ENCODE results near the gene GET4. TPM values are rescaled to one million over a fixed set of nuclear protein-coding genes. Genes with fewer than 3 reads are reported as not detected.
A peak's percentile ranks its signal among the peaks of the same experiment; 100 is the strongest.

Gene GET4
- total and polyA plus RNA-seq, 2 of the 4 experiments (the other 2 are of a cell fraction) = 11.3 to 30.9 TPM

- no peak overlapping the region; the same call in 2 of the 3 replicates for H2BK15ac ChIP-seq (ENCODE audit: low read depth, low read length)
- H3K9ac ChIP-seq (ENCODE audit: low read depth, low read length) = no peak overlapping the region
- POLR2A ChIA-PET (ENCODE audit: unreplicated experiment) = no interaction called here
- H3K23ac ChIP-seq (ENCODE audit: low read depth, low read length) = no peak overlapping the region
- peaks cover 14% of the 10 kb centered on the region for H3K4me1 ChIP-seq (ENCODE audit: control insufficient read depth, insufficient read depth, low read length)
- H3K9me3 ChIP-seq (ENCODE audit: control insufficient read depth, insufficient read depth, low read length) = no peaks in the 10 kb centered on the region
- peak overlapping the region; percentile 52 for H2AK9ac ChIP-seq (replicated peaks; ENCODE audit: low read depth, low read length, poor library complexity)
- ATAC-seq (ENCODE audit: low read depth) (peak; percentile 48), DNase-seq (peak; percentile 42)
- H3K36me3 ChIP-seq (ENCODE audit: control insufficient read depth, insufficient read depth, low read length) = peaks cover 22% of the 10 kb centered on the region
- H3K56ac ChIP-seq (ENCODE audit: extremely low read depth, insufficient read depth, low read length) = no peak overlapping the region
- peaks cover 15% of the 10 kb centered on the region for H3K9me1 ChIP-seq (ENCODE audit: insufficient read depth, low read length)
- H2AFZ ChIP-seq (replicated peaks; ENCODE audit: low read length, poor library complexity) = peak overlapping the region; percentile 40
- no peak overlapping the region for H3K4me2 ChIP-seq (ENCODE audit: low read depth, low read length)
- intact Hi-C loops (cut with micrococcal nuclease) = no loop called here
- CTCF ChIA-PET = interaction anchor here (0.8 to 1.4 kb wide), 3 partner anchors 10 to 44 kb away, joined by 3 to 5 read pairs (median 3); no protein-coding TSS in a partner anchor
- dilution Hi-C loops (cut with HindIII; ENCODE audit: low sequenced_read_pairs, unreplicated experiment) = no loop called here
- H3K14ac ChIP-seq (replicated peaks; ENCODE audit: low read depth, low read length) = no peak overlapping the region
- H4K8ac ChIP-seq (ENCODE audit: low read depth in 2 of 2, low read length in 2 of 2) = peak overlapping the region in 1 of 2 experiments; percentile 34; a peak in 1 of 4 replicates
- H3K18ac ChIP-seq (ENCODE audit: low read depth, low read length) = no peak overlapping the region
- no peaks in the 10 kb centered on the region for H3K27me3 ChIP-seq (ENCODE audit: control insufficient read depth, insufficient read depth, low read length)
- H2BK120ac ChIP-seq (ENCODE audit: low read depth, low read length) = no peak overlapping the region
- H4K20me1 ChIP-seq (ENCODE audit: insufficient read depth, low read length) = peaks cover 50% of the 10 kb centered on the region
- no peak overlapping the region for H3K4me3 ChIP-seq (ENCODE audit: insufficient read depth, low read depth, low read length)
- H4K91ac ChIP-seq (ENCODE audit: insufficient read depth, low read depth, low read length) = no peak overlapping the region
- H3K79me1 ChIP-seq (ENCODE audit: low read depth in 1 of 2, low read length in 2 of 2) = peaks cover 30 to 79% of the 10 kb centered on the region in 2 experiments
- H3K27ac ChIP-seq (ENCODE audit: insufficient read depth, low read length) = no peak overlapping the region
- 80% methylated on average over 1 of the region's 5 CpGs; no CpG with 5 or more reads in 1 of the 2 experiments for WGBS, 2 experiments (ENCODE audit: extremely low coverage in 2 of 2, insufficient read length in 1 of 2)
- peak; percentile 47 for TF ChIP-seq SMC3 (IDR thresholded peaks at IDR 0.05; ENCODE audit: low read depth, low read length)
- TF ChIP-seq CHD1 (IDR thresholded peaks at IDR 0.05; ENCODE audit: low read depth, low read length) = no peak
- no peak for TF ChIP-seq CEBPB (IDR thresholded peaks at IDR 0.05; ENCODE audit: low read depth, low read length)
- TF ChIP-seq RAD21 (IDR thresholded peaks at IDR 0.05; ENCODE audit: low read length) = no peak; the same call in 1 of the 2 replicates
- TF ChIP-seq, protein P1, sequence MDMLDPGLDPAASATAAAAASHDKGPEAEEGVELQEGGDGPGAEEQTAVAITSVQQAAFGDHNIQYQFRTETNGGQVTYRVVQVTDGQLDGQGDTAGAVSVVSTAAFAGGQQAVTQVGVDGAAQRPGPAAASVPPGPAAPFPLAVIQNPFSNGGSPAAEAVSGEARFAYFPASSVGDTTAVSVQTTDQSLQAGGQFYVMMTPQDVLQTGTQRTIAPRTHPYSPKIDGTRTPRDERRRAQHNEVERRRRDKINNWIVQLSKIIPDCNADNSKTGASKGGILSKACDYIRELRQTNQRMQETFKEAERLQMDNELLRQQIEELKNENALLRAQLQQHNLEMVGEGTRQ (IDR thresholded peaks at IDR 0.05; ENCODE audit: low read depth, low read length) = no peak
- no peak for TF ChIP-seq MXI1 (IDR thresholded peaks at IDR 0.05; ENCODE audit: borderline replicate concordance, low read depth, low read length)
- TF ChIP-seq FOS (IDR thresholded peaks at IDR 0.05; ENCODE audit: low read depth, low read length) = no peak
- TF ChIP-seq CTCF (conservative IDR thresholded peaks at IDR 0.05; ENCODE audit: low read depth, low read length) = peak; percentile 44
- TF ChIP-seq, protein P2, sequence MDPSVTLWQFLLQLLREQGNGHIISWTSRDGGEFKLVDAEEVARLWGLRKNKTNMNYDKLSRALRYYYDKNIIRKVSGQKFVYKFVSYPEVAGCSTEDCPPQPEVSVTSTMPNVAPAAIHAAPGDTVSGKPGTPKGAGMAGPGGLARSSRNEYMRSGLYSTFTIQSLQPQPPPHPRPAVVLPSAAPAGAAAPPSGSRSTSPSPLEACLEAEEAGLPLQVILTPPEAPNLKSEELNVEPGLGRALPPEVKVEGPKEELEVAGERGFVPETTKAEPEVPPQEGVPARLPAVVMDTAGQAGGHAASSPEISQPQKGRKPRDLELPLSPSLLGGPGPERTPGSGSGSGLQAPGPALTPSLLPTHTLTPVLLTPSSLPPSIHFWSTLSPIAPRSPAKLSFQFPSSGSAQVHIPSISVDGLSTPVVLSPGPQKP (IDR thresholded peaks at IDR 0.05; ENCODE audit: borderline replicate concordance, low read depth, low read length) = no peak
- peak overlapping the region; percentile 56; the same call in 1 of the 2 replicates for H2AK5ac ChIP-seq (ENCODE audit: low read depth, low read length)
- no peak overlapping the region for H4K5ac ChIP-seq (ENCODE audit: low read depth, low read length)
- H2BK5ac ChIP-seq (ENCODE audit: low read depth, low read length, poor library complexity, severe bottlenecking) = no peak overlapping the region
- BruUV-seq (replicated peaks) = no TSS peak
- in situ Hi-C loops (cut with MboI; ENCODE audit: low sequenced_read_pairs) = no loop called here
- H2BK20ac ChIP-seq (ENCODE audit: low read depth, low read length) = no peak overlapping the region
- no peak overlapping the region; the same call in 1 of the 2 replicates for H3K4ac ChIP-seq (ENCODE audit: low read depth, low read length)
Measured at GRCh38 chr7:836429-836828, 39.9 kb upstream of the GET4 start.

All from IMR-90 (cell line).